Parathyroid adenoma (tissue), 2 donors: ENCODE measurements around the gene S100Z.
"Not testable (repeated sequence)": the region's sequence is repeated elsewhere in the genome, so short reads cannot be mapped to it uniquely, and the experiment has no call there.

Experiments used
- H2AFZ ChIP-seq: fragments of 300-600 bp; sonication (generic); one replicate; pipeline ENCODE4 v1.7.0; 2017; ENCODE audit warnings: antibody characterized with exemption, mild to moderate bottlenecking
- H3K27ac ChIP-seq: fragments of 300-600 bp; sonication (generic); one replicate; pipeline ENCODE4 v1.7.0; 2017
- H3K27me3 ChIP-seq: fragments of 300-600 bp; sonication (generic); one replicate; pipeline ENCODE4 v1.7.0; 2017; ENCODE audit warnings: low read length; ENCODE audit not compliant: control insufficient read depth, insufficient read depth
- H3K36me3 ChIP-seq: fragments of 300-600 bp; sonication (generic); one replicate; pipeline ENCODE4 v1.7.0; 2017; ENCODE audit warnings: low read length; ENCODE audit not compliant: control insufficient read depth, insufficient read depth
- H3K4me1 ChIP-seq: fragments of 300-600 bp; sonication (generic); one replicate; pipeline ENCODE4 v1.7.0; 2017; ENCODE audit warnings: control low read depth
- H3K4me2 ChIP-seq: fragments of 300-600 bp; sonication (generic); one replicate; pipeline ENCODE4 v1.7.0; 2017; ENCODE audit warnings: low read length
- H3K4me3 ChIP-seq: fragments of 300-600 bp; sonication (generic); one replicate; pipeline ENCODE4 v1.7.0; 2017; ENCODE audit warnings: low read depth, low read length
- H3K79me2 ChIP-seq: fragments of 300-600 bp; sonication (generic); one replicate; pipeline ENCODE4 v1.7.0; 2017; ENCODE audit warnings: control low read depth
- H3K9ac ChIP-seq: fragments of 300-600 bp; sonication (generic); one replicate; pipeline ENCODE4 v1.7.0; 2017; ENCODE audit warnings: mild to moderate bottlenecking
- H3K9me3 ChIP-seq: fragments of 300-600 bp; sonication (generic); one replicate; pipeline ENCODE4 v1.7.0; 2017; ENCODE audit warnings: low read length; ENCODE audit not compliant: control insufficient read depth
- TF ChIP-seq, protein P1 (sequence below): fragments of 300-600 bp; sonication (generic); IDR thresholded peaks from one replicate; pipeline ENCODE4 v1.7.0; 2017; ENCODE audit warnings: antibody characterized with exemption, mild to moderate bottlenecking
- donor health status: primary hyperparathyroidism.

S100Z gene

DNA sequence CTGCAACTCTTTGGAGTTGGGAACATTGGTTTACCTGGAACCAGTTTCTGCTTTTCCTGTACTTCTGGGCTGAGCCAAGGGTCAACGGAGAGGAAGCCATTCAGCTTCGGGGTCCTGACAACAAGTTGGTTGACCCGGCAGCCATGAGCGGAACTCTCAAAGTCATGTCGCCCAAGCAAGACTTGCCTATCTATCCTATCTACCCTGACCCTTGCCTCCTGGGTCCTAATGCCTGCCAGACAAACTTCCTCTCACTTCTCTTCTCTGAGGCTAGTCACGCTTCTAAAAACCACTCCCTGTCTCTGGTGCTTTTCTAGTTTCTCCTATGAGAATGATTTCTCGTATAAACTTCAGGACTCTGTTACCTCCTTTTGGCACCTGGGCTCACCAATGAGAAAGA is 58.4 kb downstream of the S100Z start:
- TF ChIP-seq, protein P1, sequence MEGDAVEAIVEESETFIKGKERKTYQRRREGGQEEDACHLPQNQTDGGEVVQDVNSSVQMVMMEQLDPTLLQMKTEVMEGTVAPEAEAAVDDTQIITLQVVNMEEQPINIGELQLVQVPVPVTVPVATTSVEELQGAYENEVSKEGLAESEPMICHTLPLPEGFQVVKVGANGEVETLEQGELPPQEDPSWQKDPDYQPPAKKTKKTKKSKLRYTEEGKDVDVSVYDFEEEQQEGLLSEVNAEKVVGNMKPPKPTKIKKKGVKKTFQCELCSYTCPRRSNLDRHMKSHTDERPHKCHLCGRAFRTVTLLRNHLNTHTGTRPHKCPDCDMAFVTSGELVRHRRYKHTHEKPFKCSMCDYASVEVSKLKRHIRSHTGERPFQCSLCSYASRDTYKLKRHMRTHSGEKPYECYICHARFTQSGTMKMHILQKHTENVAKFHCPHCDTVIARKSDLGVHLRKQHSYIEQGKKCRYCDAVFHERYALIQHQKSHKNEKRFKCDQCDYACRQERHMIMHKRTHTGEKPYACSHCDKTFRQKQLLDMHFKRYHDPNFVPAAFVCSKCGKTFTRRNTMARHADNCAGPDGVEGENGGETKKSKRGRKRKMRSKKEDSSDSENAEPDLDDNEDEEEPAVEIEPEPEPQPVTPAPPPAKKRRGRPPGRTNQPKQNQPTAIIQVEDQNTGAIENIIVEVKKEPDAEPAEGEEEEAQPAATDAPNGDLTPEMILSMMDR: no peak
- Histone ChIP-seq H3K4me2 (no peak overlapping the region), H3K79me2 (no peaks in the 10 kb centered on the region), H3K27me3 (no peaks in the 10 kb centered on the region), H3K36me3 (no peaks in the 10 kb centered on the region), H3K9ac (no peak overlapping the region), H3K4me1 (no peaks in the 10 kb centered on the region), H3K27ac (no peak overlapping the region), H3K9me3 (no peaks in the 10 kb centered on the region), H3K4me3 (no peak overlapping the region), H2AFZ (no peak overlapping the region)

DNA sequence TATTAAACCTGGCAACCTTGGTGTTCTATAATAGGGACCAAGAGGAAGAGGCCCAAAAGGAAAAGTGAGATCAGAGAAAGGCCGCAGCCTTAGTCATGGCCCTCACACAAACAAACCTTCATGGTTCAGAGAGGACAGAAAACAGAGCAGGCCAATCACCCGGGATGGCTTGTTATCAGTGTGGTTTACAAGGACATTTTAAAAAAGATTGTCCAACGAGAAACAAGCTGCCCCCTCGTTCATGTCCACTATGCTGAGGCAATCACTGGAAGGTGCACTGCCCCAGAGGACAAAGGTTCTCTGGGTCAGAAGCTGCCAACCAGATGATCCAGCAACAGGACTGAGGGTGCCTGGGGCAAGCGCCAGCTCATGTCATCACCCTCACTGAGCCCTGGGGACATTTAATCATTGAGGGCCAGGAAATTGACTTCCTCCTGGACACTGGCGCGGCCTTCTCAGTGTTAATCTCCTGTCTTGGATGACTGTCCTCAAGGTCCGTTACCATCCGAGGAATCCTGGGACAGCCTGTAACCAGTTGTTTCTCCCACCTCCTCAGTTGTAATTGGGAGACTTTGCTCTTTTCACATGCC is 60.6 kb downstream of the S100Z start:
- not testable (repeated sequence) for H3K9ac ChIP-seq, H3K79me2 ChIP-seq, H3K4me3 ChIP-seq, H3K4me1 ChIP-seq, H3K9me3 ChIP-seq, H3K27me3 ChIP-seq, H3K27ac ChIP-seq, H3K36me3 ChIP-seq, H2AFZ ChIP-seq, H3K4me2 ChIP-seq

DNA sequence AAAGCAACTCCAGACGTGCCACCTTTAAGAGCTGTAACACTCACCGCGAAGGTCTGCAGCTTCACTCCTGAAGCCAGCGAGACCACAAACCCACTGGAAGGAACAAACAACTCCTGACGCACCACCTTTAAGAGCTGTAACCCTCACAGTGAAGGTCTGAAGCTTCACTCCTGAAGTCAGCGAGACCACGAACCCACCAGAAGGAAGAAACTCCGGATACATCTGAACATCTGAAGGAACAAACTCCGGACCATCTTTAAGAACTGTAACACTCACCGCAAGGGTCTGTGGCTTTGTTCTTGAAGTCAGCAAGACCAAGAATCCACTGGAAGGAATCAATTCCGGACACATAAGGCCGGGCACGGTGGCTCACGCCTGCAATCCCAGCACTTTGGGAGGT is 64.9 kb downstream of the S100Z start:
- not testable (repeated sequence) for H3K79me2 ChIP-seq, H3K4me2 ChIP-seq, H3K27ac ChIP-seq, H2AFZ ChIP-seq, H3K4me1 ChIP-seq, H3K27me3 ChIP-seq, H3K9ac ChIP-seq, H3K36me3 ChIP-seq, H3K9me3 ChIP-seq, H3K4me3 ChIP-seq

DNA sequence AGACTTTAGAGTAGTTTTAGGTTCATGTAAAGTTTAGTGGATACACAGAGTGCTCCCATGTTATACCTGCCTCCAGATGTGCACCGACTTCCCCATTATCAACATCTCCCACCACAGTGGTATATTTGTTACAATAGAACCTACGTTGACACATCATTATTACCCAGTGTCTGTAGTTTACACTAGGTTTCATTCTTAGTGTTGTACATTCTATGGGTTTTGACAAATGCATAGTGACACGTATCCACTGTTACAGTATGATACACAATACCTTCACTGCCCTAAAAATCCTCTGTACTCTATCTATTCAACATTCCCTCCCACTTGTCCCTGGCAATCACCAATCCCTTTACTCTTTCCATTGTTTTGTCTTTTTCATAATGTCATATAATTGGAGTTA is 68.7 kb downstream of the S100Z start:
- no peaks in the 10 kb centered on the region for H3K9me3 ChIP-seq
- H3K27ac ChIP-seq: no peak overlapping the region
- no peaks in the 10 kb centered on the region for H3K27me3 ChIP-seq
- no peak overlapping the region for H3K4me2 ChIP-seq
- H3K4me3 ChIP-seq: no peak overlapping the region
- TF ChIP-seq, protein P1: no peak
- no peaks in the 10 kb centered on the region for H3K4me1 ChIP-seq
- H2AFZ ChIP-seq: no peak overlapping the region
- no peaks in the 10 kb centered on the region for H3K79me2 ChIP-seq
- H3K36me3 ChIP-seq: no peaks in the 10 kb centered on the region
- no peak overlapping the region for H3K9ac ChIP-seq

DNA sequence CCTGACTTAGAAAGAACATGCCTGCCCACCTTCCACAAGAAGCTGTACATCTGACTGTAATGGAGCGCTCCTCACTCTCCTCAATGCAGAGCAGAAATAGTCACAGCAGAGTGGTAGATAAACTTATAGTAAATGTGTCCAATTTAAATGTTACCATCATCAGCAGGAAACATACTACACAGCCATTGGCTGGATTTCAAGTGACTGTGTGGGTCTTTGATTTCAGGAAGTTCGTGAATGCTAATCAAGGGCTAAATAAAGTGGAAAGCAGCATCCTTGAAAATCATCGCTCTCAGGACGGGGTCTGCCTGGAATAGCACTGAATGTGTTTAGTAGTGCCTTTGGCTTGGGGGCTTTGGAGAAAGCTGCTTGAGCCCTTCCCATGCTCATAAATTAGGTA is 70.7 kb downstream of the S100Z start:
- H3K9ac ChIP-seq: no peak overlapping the region
- H3K4me3 ChIP-seq: no peak overlapping the region
- H2AFZ ChIP-seq: no peak overlapping the region
- no peak overlapping the region for H3K27ac ChIP-seq
- no peaks in the 10 kb centered on the region for H3K4me1 ChIP-seq
- no peaks in the 10 kb centered on the region for H3K79me2 ChIP-seq
- TF ChIP-seq, protein P1: no peak
- no peaks in the 10 kb centered on the region for H3K9me3 ChIP-seq
- no peaks in the 10 kb centered on the region for H3K36me3 ChIP-seq
- no peaks in the 10 kb centered on the region for H3K27me3 ChIP-seq
- no peak overlapping the region for H3K4me2 ChIP-seq
